G401 (cell line): ENCODE measurements around the gene ASAP2. TPM values are rescaled to one million over a fixed set of nuclear protein-coding genes. Genes with fewer than 3 reads are reported as not detected.

Experiments used
- DNase-seq: peaks from one replicate; pipeline ENCODE4 v3.0.0-alpha.2; 2015; ENCODE audit warnings: low spot score
- in situ Hi-C: cut with HindIII; loops from 2 replicates; pipeline ENCODE4 v1.10.0; 2016; ENCODE audit warnings: low sequenced_read_pairs, mixed read lengths
- total RNA-seq: library from RNA; depleted of rRNA; stranded (reverse); fragments of >200 nt; shearing (Covaris generic); gene quantifications from 2 replicates; pipeline ENCODE4 v1.2.3, GENCODE V29; 2014; rRNA removed

ASAP2 gene
- total RNA-seq, 1 experiment from 2014 or later: 7.1 TPM

GRCh38 chr2:9422321-9423099 is 215.9 kb downstream of the ASAP2 start:
- peak; percentile 72 for DNase-seq
- in situ Hi-C loops: no loop called here

GRCh38 chr2:9423100-9423921 is 216.7 kb downstream of the ASAP2 start, which contains the start of the genes CPSF3 and ITGB1BP1:
Gene CPSF3, plus strand, starts transcription at chr2:9423654. Its CDS starts 120 bp downstream, at chr2:9423774.
Gene ITGB1BP1, minus strand, starts transcription at chr2:9423528. Its CDS starts 4,831 bp downstream, at chr2:9418697.
- in situ Hi-C loops: no loop called here
- peak; percentile 96 for DNase-seq

- DNase-seq: peak; percentile 51
- in situ Hi-C loops: no loop called here
Measured at GRCh38 chr2:9423922-9424272, 217.3 kb downstream of the ASAP2 start.

- in situ Hi-C loops: no loop called here
- no peak for DNase-seq
Measured at GRCh38 chr2:9424447-9425164, 218.0 kb downstream of the ASAP2 start.

- no peak for DNase-seq
- in situ Hi-C loops: no loop called here
Measured at GRCh38 chr2:9428965-9429577, 222.5 kb downstream of the ASAP2 start.

GRCh38 chr2:9430316-9431293 is 224.0 kb downstream of the ASAP2 start:
- DNase-seq: no peak
- in situ Hi-C loops: no loop called here

GRCh38 chr2:9434489-9434888 is 227.9 kb downstream of the ASAP2 start:
- in situ Hi-C loops: no loop called here
- no peak for DNase-seq

- DNase-seq: no peak
- in situ Hi-C loops: no loop called here
Measured at GRCh38 chr2:9439536-9439935, 232.9 kb downstream of the ASAP2 start.

- in situ Hi-C loops: no loop called here
- DNase-seq: no peak
Measured at GRCh38 chr2:9440058-9440727, 233.6 kb downstream of the ASAP2 start.

GRCh38 chr2:9441556-9441955 is 234.9 kb downstream of the ASAP2 start:
- DNase-seq: no peak
- in situ Hi-C loops: no loop called here

- in situ Hi-C loops: no loop called here
- DNase-seq: no peak
Measured at GRCh38 chr2:9443526-9443925, 236.9 kb downstream of the ASAP2 start.

- no peak for DNase-seq
- in situ Hi-C loops: no loop called here
Measured at GRCh38 chr2:9445089-9445488, 238.5 kb downstream of the ASAP2 start.

- in situ Hi-C loops: no loop called here
- DNase-seq: no peak
Measured at GRCh38 chr2:9451231-9451630, 244.6 kb downstream of the ASAP2 start.

Other genes with a start within 250 kb of the ASAP2 start
- gene MBOAT2, start 203.1 kb upstream of the ASAP2 start, total RNA-seq: 51.1 and 90.5 TPM in 2 replicates
- 45.7 and 72.9 TPM in 2 replicates for gene ITGB1BP1, start 216.7 kb downstream of the ASAP2 start, total RNA-seq
- gene CPSF3, start 216.8 kb downstream of the ASAP2 start, total RNA-seq: 42.7 and 47.8 TPM in 2 replicates